OCI-M1 (cell line): Measurements from ENCODE around the gene TRIM33.
"Not testable (repeated sequence)": the region's sequence is repeated elsewhere in the genome, so short reads cannot be mapped to it uniquely, and the experiment has no call there.

Experiments used
- DNase-seq: peaks from one replicate; lab custom pipeline; 2025; lab: John Stamatoyannopoulos, UW

TRIM33 gene

DNA sequence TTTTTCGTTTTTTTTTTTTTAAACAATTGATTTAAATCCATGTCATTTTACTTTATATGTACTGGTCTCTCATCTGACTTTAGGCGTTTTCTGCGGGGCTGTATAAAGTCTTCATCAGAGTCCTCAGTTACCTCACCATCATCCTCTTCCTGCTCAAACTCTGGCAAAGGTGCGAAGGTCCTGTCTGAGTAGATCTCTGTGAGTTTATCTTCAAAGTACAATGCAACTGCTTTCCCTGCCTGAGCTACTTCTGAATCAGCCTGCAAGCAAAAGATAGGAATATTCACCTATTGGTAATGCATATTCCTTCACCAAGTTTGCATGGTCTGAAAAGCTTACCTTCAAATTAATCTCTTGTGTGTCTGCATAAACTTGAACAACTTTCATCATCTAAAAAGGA is 113.4 kb downstream of the TRIM33 start:
- no peak for DNase-seq

DNA sequence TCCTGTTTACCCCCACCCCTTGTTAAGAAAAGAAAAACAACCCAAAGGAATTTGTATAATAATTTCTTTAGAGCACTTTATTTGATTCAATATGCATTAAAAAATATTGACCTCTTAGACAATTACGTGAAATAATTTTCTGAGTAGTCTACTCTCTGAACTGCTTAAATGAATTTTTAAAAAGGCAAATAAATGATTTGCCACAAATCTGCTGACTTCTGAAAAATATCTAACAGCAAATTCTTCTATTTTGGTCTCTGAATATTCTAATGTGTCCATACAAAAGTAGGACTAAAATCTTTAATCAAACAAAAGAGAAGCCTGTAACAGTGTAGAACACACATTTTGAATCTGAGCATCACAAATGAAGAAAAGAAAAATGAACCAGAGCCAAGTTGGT is 115.1 kb downstream of the TRIM33 start:
- no peak for DNase-seq

- DNase-seq: no peak
Observed at GRCh38 chr1:114390960-114391359, 120.0 kb downstream of the TRIM33 start.

DNA sequence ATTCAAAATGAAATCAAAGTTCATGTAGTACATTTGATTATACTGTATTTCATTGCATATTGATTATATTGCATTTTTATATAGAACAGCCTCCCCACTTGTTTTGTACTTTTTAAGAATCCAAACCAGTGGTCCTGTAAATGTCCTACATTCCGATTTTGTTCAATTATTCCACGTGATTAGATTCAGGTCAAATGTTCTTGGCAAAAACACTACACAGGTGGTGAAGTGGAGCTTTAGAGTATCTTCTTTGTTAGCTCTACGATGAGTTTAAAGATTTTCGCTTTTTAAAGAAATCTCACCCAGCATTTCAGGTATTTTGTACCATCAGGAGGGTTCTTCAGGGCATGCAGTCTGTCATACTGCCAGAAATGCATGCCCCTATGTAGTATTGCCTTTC is 120.6 kb downstream of the TRIM33 start:
- DNase-seq: no peak

- DNase-seq: peak; percentile 85
Observed at GRCh38 chr1:114388432-114389003, 122.5 kb downstream of the TRIM33 start.

- not testable (repeated sequence) for DNase-seq
Observed at GRCh38 chr1:114387585-114387984, 123.4 kb downstream of the TRIM33 start.

- DNase-seq: no peak
Observed at GRCh38 chr1:114387010-114387360, 124.0 kb downstream of the TRIM33 start.

DNA sequence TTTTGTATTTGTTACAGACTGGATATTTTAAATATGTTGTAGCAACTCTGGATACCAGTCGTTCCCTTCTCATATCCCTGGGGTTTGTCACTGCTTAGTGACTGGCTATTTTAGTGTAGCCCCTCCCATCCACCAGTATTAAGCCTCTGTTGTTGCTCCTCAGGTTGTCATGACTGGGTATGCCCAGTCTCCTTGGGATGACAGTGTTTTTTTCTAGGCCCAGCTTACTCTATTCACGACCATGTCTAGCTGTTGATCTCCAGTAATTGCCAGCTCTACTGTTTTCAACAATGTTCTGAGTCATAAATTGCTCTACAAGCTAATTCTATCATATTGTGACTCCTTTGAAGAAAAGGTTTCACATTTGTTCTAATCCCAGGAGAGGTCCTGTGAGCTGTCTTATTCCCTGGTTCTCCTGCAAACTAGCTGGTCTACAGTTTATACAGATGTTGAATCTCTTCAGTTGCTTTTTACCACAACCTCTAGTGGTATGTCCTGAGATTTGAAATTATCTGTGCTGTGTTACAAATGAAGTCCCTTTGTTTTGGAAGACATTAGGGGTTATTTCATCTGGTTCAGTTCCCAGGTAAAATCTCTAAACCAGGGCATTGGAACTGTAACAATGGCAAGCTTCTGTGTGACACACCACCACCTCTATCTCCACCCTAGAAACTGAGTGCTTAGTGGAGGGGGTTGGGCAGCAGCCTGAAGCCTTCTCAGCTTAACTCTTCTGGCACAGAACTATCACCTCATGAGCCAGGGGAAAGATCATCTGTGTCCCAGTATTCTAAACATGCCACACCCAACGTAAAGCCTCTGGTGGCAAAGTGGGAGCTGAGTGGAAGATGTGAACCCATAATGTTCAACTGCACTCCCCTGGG is 124.6 kb downstream of the TRIM33 start:
- DNase-seq: no peak

DNA sequence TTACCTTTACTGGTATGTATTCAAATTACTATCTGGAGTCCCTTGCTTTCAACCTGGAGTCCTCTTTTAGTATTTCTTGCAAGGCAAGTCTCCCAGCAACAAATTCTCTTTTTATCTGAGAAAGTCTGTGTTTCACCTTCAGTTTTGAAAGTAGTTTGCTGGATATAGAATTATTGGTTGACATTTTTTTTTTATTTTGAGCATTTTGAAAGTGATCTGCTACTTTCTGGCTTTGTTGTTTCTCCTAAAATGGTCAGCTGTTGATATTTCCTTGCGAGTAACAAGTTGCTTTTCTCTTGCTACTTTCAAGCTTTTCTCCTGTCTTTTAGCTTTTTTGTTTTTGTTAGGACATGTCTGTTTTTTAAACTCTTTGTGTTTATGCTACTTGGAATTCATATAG is 126.1 kb downstream of the TRIM33 start:
- DNase-seq: peak; percentile 23

DNA sequence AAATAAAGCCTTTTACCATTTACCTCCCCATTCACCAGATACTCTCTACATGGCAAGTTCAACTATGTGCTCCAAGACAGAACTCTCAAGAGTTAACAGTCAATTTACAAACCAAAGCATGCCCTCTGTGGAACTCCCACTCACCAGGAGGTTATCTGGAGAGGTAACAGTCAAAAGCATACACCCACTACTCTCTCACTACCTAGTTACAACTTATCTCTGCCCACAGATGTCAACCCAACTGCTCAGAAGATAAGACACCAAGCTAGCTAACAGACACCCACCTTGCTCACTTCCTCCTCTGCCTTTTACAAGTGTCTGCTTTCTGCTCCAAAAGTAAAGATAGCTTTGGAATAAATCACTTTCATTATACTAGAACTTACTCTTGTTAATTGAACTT is 131.0 kb downstream of the TRIM33 start:
- peak; percentile 96 for DNase-seq

DNA sequence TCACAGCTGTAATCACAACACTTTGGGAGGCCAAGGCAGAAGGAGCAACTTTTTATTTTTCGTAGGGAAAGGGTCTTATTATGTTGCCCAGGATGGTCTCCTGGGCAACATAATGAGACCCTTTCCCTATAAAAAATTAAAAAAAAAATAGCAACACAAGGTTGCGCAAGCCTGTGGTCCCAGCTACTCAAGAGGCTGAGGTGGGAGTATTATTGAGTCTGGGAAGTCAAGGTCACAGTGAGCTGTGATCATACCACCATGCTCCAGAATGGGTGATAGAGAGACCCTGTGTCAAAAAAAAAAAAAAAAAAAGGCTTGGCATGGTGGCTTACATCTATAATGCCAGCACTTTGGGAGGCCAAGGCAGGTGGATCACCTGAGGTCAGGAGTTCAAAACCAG is 131.6 kb downstream of the TRIM33 start:
- DNase-seq: no peak

GRCh38 chr1:114377356-114377755 is 133.6 kb downstream of the TRIM33 start:
- peak; percentile 28 for DNase-seq

DNA sequence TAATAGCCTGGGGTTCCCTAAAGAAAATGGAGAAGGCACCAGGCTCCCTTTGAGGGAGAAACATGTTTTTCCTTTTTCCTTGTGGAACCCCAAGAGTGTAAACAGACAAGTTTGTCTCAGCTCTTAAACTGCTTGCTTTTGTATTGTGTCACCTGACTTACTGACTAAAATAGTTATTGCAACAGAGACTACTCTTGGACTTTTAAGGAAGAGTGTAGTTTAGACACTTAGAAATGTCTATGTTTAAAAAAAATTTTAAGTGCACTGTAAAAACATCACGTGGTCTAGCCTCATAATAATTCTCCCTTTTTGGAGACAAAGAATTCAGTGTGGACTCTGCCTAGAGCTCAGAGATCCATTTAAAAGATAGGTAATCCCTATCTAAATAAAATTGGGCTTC is 141.1 kb downstream of the TRIM33 start:
- DNase-seq: peak; percentile 24

GRCh38 chr1:114369266-114369919 is 141.6 kb downstream of the TRIM33 start:
- not testable (repeated sequence) for DNase-seq

- DNase-seq: no peak
Observed at GRCh38 chr1:114368560-114369255, 142.3 kb downstream of the TRIM33 start.

DNA sequence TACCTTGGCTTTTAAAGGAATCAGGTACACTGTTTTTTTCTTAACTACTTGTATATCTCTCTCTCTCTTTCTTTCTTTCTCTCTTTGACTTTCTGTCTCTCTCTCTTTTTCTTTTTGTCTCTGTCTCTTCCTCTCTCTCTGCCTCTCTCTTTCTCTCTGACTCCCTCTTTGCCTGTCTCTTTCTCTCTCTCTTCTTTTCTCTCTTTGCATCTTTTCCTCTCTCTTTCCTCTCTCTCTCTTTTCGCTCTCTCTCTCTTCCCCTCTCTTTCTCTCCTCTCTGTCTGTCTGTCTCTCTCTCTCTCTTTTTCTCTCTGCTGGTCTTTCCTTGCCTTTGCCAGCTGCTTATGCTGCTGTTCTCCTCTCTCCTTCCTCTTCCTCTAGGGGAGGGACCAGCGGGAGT is 143.2 kb downstream of the TRIM33 start:
- DNase-seq: no peak

- peak; percentile 30 for DNase-seq
Observed at GRCh38 chr1:114363230-114363629, 147.8 kb downstream of the TRIM33 start.

DNA sequence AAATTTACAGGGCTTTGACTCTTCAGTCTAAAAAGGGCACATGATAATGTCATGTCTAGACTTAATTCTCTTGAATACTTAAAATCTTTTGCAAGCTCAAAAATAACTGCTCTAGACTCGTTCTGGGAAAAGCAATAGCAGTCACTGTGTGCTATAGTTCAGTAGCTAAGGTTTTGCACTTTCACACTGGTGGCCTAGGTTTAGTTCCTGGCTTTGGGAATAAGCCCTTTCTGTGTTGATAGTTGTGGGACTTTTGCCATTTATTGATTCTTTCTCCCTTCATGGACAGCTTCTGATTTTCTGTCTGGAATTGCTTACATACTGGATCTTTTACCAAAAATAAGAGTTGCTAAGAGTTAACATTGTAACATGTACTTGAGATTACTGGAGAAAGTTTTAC is 151.2 kb downstream of the TRIM33 start:
- DNase-seq: no peak

- DNase-seq: no peak
Observed at GRCh38 chr1:114355240-114355639, 155.8 kb downstream of the TRIM33 start.

DNA sequence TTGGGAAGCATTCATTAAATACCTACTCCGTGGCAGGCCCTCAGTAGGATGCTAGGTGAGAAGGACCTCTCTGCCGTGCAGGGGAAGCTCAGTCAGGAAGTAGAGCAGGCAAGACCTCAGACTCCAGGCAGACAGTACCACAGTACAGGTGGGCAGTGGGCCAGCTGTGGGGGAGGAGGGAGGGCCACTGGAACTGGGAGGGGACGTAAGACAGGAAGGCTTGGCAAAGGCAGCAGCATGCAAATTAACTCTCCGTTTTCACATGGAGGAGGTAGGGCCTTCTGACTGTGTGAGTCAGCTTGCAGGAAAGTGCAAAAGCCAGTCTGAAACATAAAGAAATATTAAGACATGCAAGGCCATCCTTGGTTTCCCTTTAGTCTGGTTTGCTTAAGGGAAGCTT is 157.7 kb downstream of the TRIM33 start:
- DNase-seq: no peak

- DNase-seq: no peak
Observed at GRCh38 chr1:114352797-114353196, 158.2 kb downstream of the TRIM33 start.

DNA sequence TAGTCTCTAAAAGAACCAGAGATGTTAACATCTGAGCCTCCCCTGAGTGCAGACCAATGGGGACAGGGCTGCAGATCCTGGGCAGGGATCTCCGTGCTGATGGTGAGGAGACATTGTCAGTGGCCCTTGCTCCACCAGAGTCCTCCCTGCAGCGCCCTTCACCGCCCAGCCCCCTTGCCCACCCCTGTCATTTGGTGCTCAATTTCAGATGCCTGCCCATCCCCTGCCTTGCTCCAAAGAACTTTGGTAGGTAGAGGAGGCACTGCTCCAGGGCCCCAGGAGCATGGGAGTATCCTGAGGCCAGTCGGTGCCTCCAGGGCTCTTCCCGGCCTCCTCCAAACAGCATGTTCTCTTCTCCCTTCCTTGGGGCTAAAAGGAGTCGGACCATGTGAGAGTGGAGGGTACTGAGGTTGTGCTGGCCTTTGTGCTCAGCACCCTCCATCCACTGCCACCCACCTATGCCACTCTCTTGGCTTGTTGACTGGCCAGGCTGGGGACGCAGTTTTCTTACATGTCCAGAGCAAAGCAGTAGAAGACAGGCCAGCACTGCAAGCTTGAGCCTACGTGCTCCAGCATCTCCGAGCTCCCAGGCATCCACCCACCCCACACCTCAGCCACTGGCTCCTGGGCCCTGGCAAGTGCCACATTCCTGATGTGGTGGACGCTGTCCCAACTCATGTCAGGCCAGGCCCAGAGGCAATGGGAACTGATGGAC is 160.1 kb downstream of the TRIM33 start:
- DNase-seq: no peak
